Ishikawa (cell line): ENCODE data around the gene GPC1.

Source experiments
- CREB1 ChIP-seq: IDR thresholded peaks from 2 replicates; pipeline ENCODE4 v1.6.1; 2012; ENCODE audit warnings: low read depth
- EP300 ChIP-seq: IDR thresholded peaks from 2 replicates; pipeline ENCODE4 v1.6.1; 2012; ENCODE audit warnings: borderline replicate concordance
- FOXM1 ChIP-seq: IDR thresholded peaks from 2 replicates; pipeline ENCODE4 v1.6.1; 2012; ENCODE audit warnings: low read depth, borderline replicate concordance
- NFIC ChIP-seq: IDR thresholded peaks from 2 replicates; pipeline ENCODE4 v1.6.1; 2012
- RAD21 ChIP-seq: IDR thresholded peaks from 2 replicates; pipeline ENCODE4 v1.6.1; 2012; ENCODE audit warnings: low read depth
- TAF1 ChIP-seq: IDR thresholded peaks from 2 replicates; pipeline ENCODE4 v1.6.1; 2012; ENCODE audit warnings: low read depth, mild to moderate bottlenecking
- TCF12 ChIP-seq: IDR thresholded peaks from 2 replicates; pipeline ENCODE4 v1.6.1; 2012; ENCODE audit warnings: low read depth
- YY1 ChIP-seq: IDR thresholded peaks from 2 replicates; pipeline ENCODE4 v1.6.1; 2012; ENCODE audit warnings: low read depth
- TF ChIP-seq, protein P1 (sequence below): IDR thresholded peaks from 2 replicates; pipeline ENCODE4 v1.6.1; 2012
- TF ChIP-seq, protein P2 (sequence below): IDR thresholded peaks from 2 replicates; pipeline ENCODE4 v1.6.1; 2012

DNA sequence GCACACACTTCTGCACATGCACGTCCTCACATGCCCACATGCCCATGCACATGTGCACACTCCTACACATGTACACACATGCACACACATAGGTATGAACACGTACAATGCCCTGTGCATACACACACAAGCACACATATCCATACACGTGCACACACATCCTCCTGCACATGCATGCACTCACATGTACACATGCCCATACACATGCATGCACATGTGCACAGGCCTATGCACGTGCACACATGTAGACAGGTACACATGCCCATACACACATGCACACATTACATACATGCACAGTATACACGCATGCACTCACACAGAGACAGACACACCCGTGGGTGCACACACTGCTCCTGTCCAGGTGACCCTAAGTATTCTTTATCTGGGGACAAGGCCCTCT is 34.3 kb downstream of the GPC1 start:
- TF ChIP-seq, protein P1, sequence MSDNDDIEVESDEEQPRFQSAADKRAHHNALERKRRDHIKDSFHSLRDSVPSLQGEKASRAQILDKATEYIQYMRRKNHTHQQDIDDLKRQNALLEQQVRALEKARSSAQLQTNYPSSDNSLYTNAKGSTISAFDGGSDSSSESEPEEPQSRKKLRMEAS, result no peak
- TF ChIP-seq CREB1 (no peak), TAF1 (no peak), FOXM1 (no peak), EP300 (no peak), NFIC (no peak), YY1 (no peak), TCF12 (no peak), RAD21 (no peak)
- TF ChIP-seq, protein P2, sequence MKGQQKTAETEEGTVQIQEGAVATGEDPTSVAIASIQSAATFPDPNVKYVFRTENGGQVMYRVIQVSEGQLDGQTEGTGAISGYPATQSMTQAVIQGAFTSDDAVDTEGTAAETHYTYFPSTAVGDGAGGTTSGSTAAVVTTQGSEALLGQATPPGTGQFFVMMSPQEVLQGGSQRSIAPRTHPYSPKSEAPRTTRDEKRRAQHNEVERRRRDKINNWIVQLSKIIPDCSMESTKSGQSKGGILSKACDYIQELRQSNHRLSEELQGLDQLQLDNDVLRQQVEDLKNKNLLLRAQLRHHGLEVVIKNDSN, result no peak
